NCI-H2107 treated with DMSO at 0.1 percent for 48 hours (cell line): ENCODE data around the gene BIRC7.
"Not testable (repeated sequence)": the region's sequence is repeated elsewhere in the genome, so short reads cannot be mapped to it uniquely, and the experiment has no call there.

Experiments
- DNase-seq: peaks from one replicate; lab custom pipeline; 2025; ENCODE audit not compliant: unreplicated experiment; lab: John Stamatoyannopoulos, UW

The BIRC7 gene

GRCh38 chr20:63246490-63247288 is 11.0 kb downstream of the BIRC7 start:
- no peak for DNase-seq

GRCh38 chr20:63247671-63248228 is 12.0 kb downstream of the BIRC7 start:
- DNase-seq: no peak

GRCh38 chr20:63248835-63249591 is 13.3 kb downstream of the BIRC7 start:
- no peak for DNase-seq

- DNase-seq: no peak
These were observed 14.2 kb downstream of the BIRC7 start for GRCh38 chr20:63249891-63250290.

- not testable (repeated sequence) for DNase-seq
These were observed 15.6 kb downstream of the BIRC7 start for GRCh38 chr20:63251350-63251749.

- DNase-seq: no peak
These were observed 16.6 kb downstream of the BIRC7 start for GRCh38 chr20:63252284-63252711.

GRCh38 chr20:63253065-63253437 is 17.3 kb downstream of the BIRC7 start:
- no peak for DNase-seq

GRCh38 chr20:63253438-63254231 is 17.9 kb downstream of the BIRC7 start:
- DNase-seq: no peak

- no peak for DNase-seq
These were observed 18.5 kb downstream of the BIRC7 start, which contains the start of gene NKAIN4 for GRCh38 chr20:63254232-63254605. Gene NKAIN4, minus strand, starts transcription at chr20:63254463. Its CDS starts 13 bp downstream, at chr20:63254450.

- DNase-seq: no peak
These were observed 19.1 kb downstream of the BIRC7 start for GRCh38 chr20:63254606-63255384.

GRCh38 chr20:63255931-63256704 is 20.4 kb downstream of the BIRC7 start:
- DNase-seq: no peak

GRCh38 chr20:63256954-63257353 is 21.2 kb downstream of the BIRC7 start:
- no peak for DNase-seq

- no peak for DNase-seq
These were observed 21.9 kb downstream of the BIRC7 start for GRCh38 chr20:63257629-63258028.

GRCh38 chr20:63258781-63259180 is 23.1 kb downstream of the BIRC7 start:
- DNase-seq: no peak

- DNase-seq: no peak
These were observed 24.2 kb downstream of the BIRC7 start for GRCh38 chr20:63259734-63260460.

GRCh38 chr20:63260521-63260920 is 24.8 kb downstream of the BIRC7 start:
- DNase-seq: no peak

- no peak for DNase-seq
These were observed 25.5 kb downstream of the BIRC7 start for GRCh38 chr20:63261060-63261794.

GRCh38 chr20:63261795-63262528 is 26.3 kb downstream of the BIRC7 start:
- no peak for DNase-seq
